HCT116 (cell line): ENCODE measurements around the gene ST3GAL5. TPM values are rescaled to one million over a fixed set of nuclear protein-coding genes. Genes with fewer than 3 reads are reported as not detected.

Experiments
- ATAC-seq: fragments of 200-7000 bp; cut with Tn5 transposase; 2 replicates; pipeline ENCODE4 v1.9.1; 2020; ENCODE audit warnings: mild to moderate bottlenecking, moderate library complexity
- BruUV-seq: library from RNA; stranded (reverse); fragments of 400-500 nt; replicated peaks from 2 replicates; lab custom pipeline; 2021; lab: Mats Ljungman, UMichigan
- CTCF ChIA-PET: fragments of 300-600 bp; sonication (Branson Sonifier 250); formaldehyde crosslinking; loops from one replicate; lab custom pipeline; 2021; ENCODE audit warnings: antibody characterized with exemption; lab: Charles Lee
- POLR2A ChIA-PET: fragments of 300-600, 350-600 bp; sonication (Branson Sonifier 250); formaldehyde crosslinking; loops from one replicate; lab custom pipeline; 2021; ENCODE audit warnings: antibody characterized with exemption; lab: Charles Lee
- RAD21 ChIA-PET, 2 experiments: fragments of 300-600 bp; sonication (Branson Sonifier 250); formaldehyde crosslinking; loops; one replicate each; lab custom pipeline; 2023; ENCODE audit warnings: low total read pairs in 2 of 2; ENCODE audit not compliant: uncharacterized antibody in 2 of 2, unreplicated experiment in 2 of 2, low non-redundant PET in 1 of 2; lab: Charles Lee
- DNase-seq: peaks from one replicate; pipeline ENCODE4 v3.0.0-alpha.2; 2010; ENCODE audit warnings: low read depth, low spot score
- H2AFZ ChIP-seq: fragments of 200-600 bp; shearing (Covaris generic), sonication (generic); 2 replicates; pipeline ENCODE4 v1.6.1; 2017; ENCODE audit warnings: low read depth, mixed run types, mixed read lengths, antibody characterized with exemption, low read length; ENCODE audit not compliant: poor library complexity, severe bottlenecking
- H3K27ac ChIP-seq: 2 replicates; pipeline ENCODE4 v1.5.1; 2012; ENCODE audit warnings: low read depth, low read length
- H3K27me3 ChIP-seq: fragments of 200-600 bp; sonication (generic); 2 replicates; pipeline ENCODE4 v1.6.1; 2016; ENCODE audit warnings: mixed run types, low read length, mixed read lengths; ENCODE audit not compliant: insufficient read depth
- H3K36me3 ChIP-seq, 2 experiments: fragments of 200-500 bp in 1 of 2; fragments of 200-600 bp in 1 of 2; sonication (Bioruptor generic) in 1 of 2; sonication (generic) in 1 of 2; 2 replicates each; pipeline versions ENCODE4 v1.5.1 to v1.6.1; 2014 to 2016; ENCODE audit warnings: low read length in 2 of 2, inconsistent platforms in 1 of 2, mixed read lengths in 1 of 2, mixed run types in 1 of 2; ENCODE audit not compliant: insufficient read depth in 2 of 2, control insufficient read depth in 1 of 2
- H3K4me1 ChIP-seq, 2 experiments: fragments of 200-600 bp in 1 of 2; sonication (generic) in 1 of 2; 2 replicates each; pipeline versions ENCODE4 v1.5.1 to v1.6.1; 2012 to 2017; ENCODE audit warnings: low read length in 2 of 2, inconsistent platforms in 1 of 2, mild to moderate bottlenecking in 1 of 2, mixed read lengths in 1 of 2, mixed run types in 1 of 2, moderate library complexity in 1 of 2; ENCODE audit not compliant: insufficient read depth in 2 of 2, control insufficient read depth in 1 of 2
- H3K4me2 ChIP-seq: fragments of 200-600 bp; sonication (generic); 2 replicates; pipeline ENCODE4 v1.6.1; 2017; ENCODE audit warnings: mixed run types, low read length, mixed read lengths
- H3K4me3 ChIP-seq, 2 experiments: fragments of 200-600 bp in 1 of 2; sonication (generic) in 1 of 2; replicated peaks in 1 of 2; 2 replicates each; pipeline ENCODE4 v1.5.1; 2011 to 2016; ENCODE audit warnings: low read length in 2 of 2, control low read depth in 1 of 2, low read depth in 1 of 2, mild to moderate bottlenecking in 1 of 2, mixed read lengths in 1 of 2, mixed run types in 1 of 2
- H3K79me2 ChIP-seq: fragments of 200-600 bp; sonication (generic); 2 replicates; pipeline ENCODE4 v1.6.1; 2017; ENCODE audit warnings: mild to moderate bottlenecking, mixed run types, low read length, moderate library complexity, mixed read lengths; ENCODE audit not compliant: insufficient read depth
- H3K9ac ChIP-seq: fragments of 200-600 bp; sonication (generic); 2 replicates; pipeline ENCODE4 v1.6.1; 2016; ENCODE audit warnings: low read length, mixed read lengths
- H3K9me2 ChIP-seq: fragments of 200-600 bp; sonication (generic), shearing (Covaris generic); 2 replicates; pipeline ENCODE4 v1.6.1; 2017; ENCODE audit warnings: mixed run types, mild to moderate bottlenecking, moderate library complexity; ENCODE audit not compliant: insufficient read depth
- H3K9me3 ChIP-seq, 2 experiments: fragments of 200-500 bp in 1 of 2; fragments of 200-600 bp in 1 of 2; sonication (Bioruptor generic) in 1 of 2; sonication (generic) in 1 of 2; 2 replicates each; pipeline ENCODE4 v1.6.1; 2014 to 2017; ENCODE audit warnings: low read length in 2 of 2, mixed read lengths in 2 of 2, inconsistent platforms in 1 of 2, low read depth in 1 of 2, mild to moderate bottlenecking in 1 of 2, mixed run types in 1 of 2, moderate library complexity in 1 of 2; ENCODE audit not compliant: control insufficient read depth in 1 of 2, insufficient read depth in 1 of 2
- H4K20me1 ChIP-seq: fragments of 200-600 bp; sonication (generic), shearing (Covaris generic); 2 replicates; pipeline ENCODE4 v1.6.1; 2017; ENCODE audit warnings: mixed run types, mild to moderate bottlenecking, moderate library complexity; ENCODE audit not compliant: insufficient read depth
- ATF3 ChIP-seq: IDR thresholded peaks from 2 replicates; pipeline ENCODE4 v1.6.1; 2012
- CBX3 ChIP-seq: IDR thresholded peaks from 2 replicates; pipeline ENCODE4 v1.6.1; 2012; ENCODE audit warnings: low read depth
- CEBPB ChIP-seq: IDR thresholded peaks from 2 replicates; pipeline ENCODE4 v1.6.1; 2012; ENCODE audit warnings: low read depth
- CTCF ChIP-seq, 3 experiments: fragments of 200-600 bp in 1 of 3; sonication (generic) in 1 of 3; IDR thresholded peaks in 2 of 3; conservative IDR thresholded peaks in 1 of 3; 2 replicates each; pipeline ENCODE4 v1.5.1; 2012 to 2017; ENCODE audit warnings: low read depth in 2 of 3, low read length in 2 of 3, antibody characterized with exemption in 1 of 3, borderline replicate concordance in 1 of 3, control low read depth in 1 of 3, mild to moderate bottlenecking in 1 of 3, mixed read lengths in 1 of 3, mixed run types in 1 of 3, moderate library complexity in 1 of 3; ENCODE audit not compliant: insufficient read depth in 1 of 3
- EGR1 ChIP-seq: IDR thresholded peaks from 2 replicates; pipeline ENCODE4 v1.6.1; 2012; ENCODE audit warnings: low read depth
- EZH2 ChIP-seq: fragments of 200-600 bp; sonication (generic); IDR thresholded peaks from 2 replicates; pipeline ENCODE4 v1.6.1; 2017; ENCODE audit warnings: antibody characterized with exemption, mixed run types
- EZH2phosphoT487 ChIP-seq: fragments of 200-600 bp; IDR thresholded peaks from 2 replicates; pipeline ENCODE4 v1.6.1; 2018; ENCODE audit warnings: antibody characterized with exemption, borderline replicate concordance
- FOSL1 ChIP-seq: IDR thresholded peaks from 2 replicates; pipeline ENCODE4 v1.6.1; 2012; ENCODE audit warnings: low read depth
- JUND ChIP-seq: IDR thresholded peaks from 2 replicates; pipeline ENCODE4 v1.6.1; 2012
- MAX ChIP-seq: IDR thresholded peaks from 2 replicates; pipeline ENCODE4 v1.6.1; 2012
- POLR2A ChIP-seq: IDR thresholded peaks from 2 replicates; pipeline ENCODE4 v1.7.0; 2011; ENCODE audit warnings: borderline replicate concordance; ENCODE audit not compliant: insufficient read depth, insufficient read length; ENCODE audit errors: extremely low read depth
- REST ChIP-seq: IDR thresholded peaks from 2 replicates; pipeline ENCODE4 v1.6.1; 2012; ENCODE audit warnings: low read depth
- SIN3A ChIP-seq: IDR thresholded peaks from 2 replicates; pipeline ENCODE4 v1.6.1; 2012; ENCODE audit warnings: low read depth
- SP1 ChIP-seq: IDR thresholded peaks from 2 replicates; pipeline ENCODE4 v1.6.1; 2012; ENCODE audit warnings: low read depth
- SRF ChIP-seq: IDR thresholded peaks from 2 replicates; pipeline ENCODE4 v1.6.1; 2012; ENCODE audit warnings: low read depth
- TCF7L2 ChIP-seq: IDR thresholded peaks from 2 replicates; pipeline ENCODE4 v1.7.0; 2011; ENCODE audit warnings: borderline replicate concordance, inconsistent platforms; ENCODE audit not compliant: insufficient read depth, insufficient read length; ENCODE audit errors: extremely low read depth
- YY1 ChIP-seq: IDR thresholded peaks from 2 replicates; pipeline ENCODE4 v1.6.1; 2011; ENCODE audit warnings: low read length, low read depth, moderate library complexity, mild to moderate bottlenecking; ENCODE audit not compliant: insufficient replicate concordance; ENCODE audit errors: extremely low read depth
- ZBTB33 ChIP-seq: IDR thresholded peaks from 2 replicates; pipeline ENCODE4 v1.6.1; 2011; ENCODE audit warnings: mild to moderate bottlenecking, low read length, moderate library complexity; ENCODE audit not compliant: insufficient replicate concordance; ENCODE audit errors: extremely low read depth
- ZFX ChIP-seq: fragments of 450-650 bp; IDR thresholded peaks from 2 replicates; pipeline ENCODE4 v1.6.1; 2017
- intact Hi-C: fragments of 100-400 bp; cut with micrococcal nuclease; formaldehyde crosslinking; loops from 2 replicates; pipeline ENCODE4 v1.10.0; 2022
- total RNA-seq: library from RNA; stranded (reverse); gene quantifications from one replicate; pipeline ENCODE4 v1.2.1, GENCODE V29; 2021; ENCODE audit not compliant: unreplicated experiment

Gene ST3GAL5
- total RNA-seq, 1 experiment from 2014 or later: 14.8 TPM

GRCh38 chr2:85844486-85844885 lies 44.3 kb downstream of the ST3GAL5 start:
- H3K9ac ChIP-seq: no peak overlapping the region
- POLR2A ChIA-PET: no interaction called here
- H3K4me2 ChIP-seq: no peak overlapping the region
- no peak for TF ChIP-seq CBX3
- no peak for TF ChIP-seq CEBPB
- TF ChIP-seq ZBTB33: no peak
- no peak for TF ChIP-seq TCF7L2
- no peak for TF ChIP-seq POLR2A
- TF ChIP-seq SP1: no peak
- TF ChIP-seq EZH2phosphoT487: no peak
- TF ChIP-seq ATF3: no peak
- TF ChIP-seq FOSL1: no peak
- no peak for TF ChIP-seq EGR1
- TF ChIP-seq MAX: no peak
- TF ChIP-seq CTCF (IDR thresholded peaks at IDR 0.05 in 2 of 3, conservative IDR thresholded peaks at IDR 0.05 in 1 of 3; ENCODE audit: borderline replicate concordance in 1 of 3, insufficient read depth in 1 of 3, low read depth in 2 of 3, low read length in 2 of 3): no peak
- no peak for TF ChIP-seq SRF
- TF ChIP-seq YY1: no peak
- TF ChIP-seq REST: no peak
- no peak for TF ChIP-seq SIN3A
- TF ChIP-seq JUND: no peak
- TF ChIP-seq EZH2: no peak
- no peak for TF ChIP-seq ZFX
- no peaks in the 10 kb centered on the region for H3K9me2 ChIP-seq
- H3K36me3 ChIP-seq: no peaks in the 10 kb centered on the region
- no peaks in the 10 kb centered on the region for H3K79me2 ChIP-seq
- no peak overlapping the region for H2AFZ ChIP-seq
- RAD21 ChIA-PET: no interaction called here
- no peak overlapping the region for H3K27ac ChIP-seq
- intact Hi-C loops: no loop called here
- no peaks in the 10 kb centered on the region for H3K27me3 ChIP-seq
- no peak overlapping the region for H3K4me3 ChIP-seq
- no TSS peak for BruUV-seq
- no peaks in the 10 kb centered on the region for H3K9me3 ChIP-seq
- no peaks in the 10 kb centered on the region for H3K4me1 ChIP-seq
- ATAC-seq (no peak), DNase-seq (no peak)
- CTCF ChIA-PET: no interaction called here
- no peaks in the 10 kb centered on the region; the same call in 1 of the 2 replicates for H4K20me1 ChIP-seq
